NCI-H510A treated with DMSO at 0.1 percent for 48 hours (cell line): ENCODE results near the gene PPIL6.

Experiments used
- DNase-seq: peaks from one replicate; lab custom pipeline; 2025; lab: John Stamatoyannopoulos, UW

Gene PPIL6

DNA sequence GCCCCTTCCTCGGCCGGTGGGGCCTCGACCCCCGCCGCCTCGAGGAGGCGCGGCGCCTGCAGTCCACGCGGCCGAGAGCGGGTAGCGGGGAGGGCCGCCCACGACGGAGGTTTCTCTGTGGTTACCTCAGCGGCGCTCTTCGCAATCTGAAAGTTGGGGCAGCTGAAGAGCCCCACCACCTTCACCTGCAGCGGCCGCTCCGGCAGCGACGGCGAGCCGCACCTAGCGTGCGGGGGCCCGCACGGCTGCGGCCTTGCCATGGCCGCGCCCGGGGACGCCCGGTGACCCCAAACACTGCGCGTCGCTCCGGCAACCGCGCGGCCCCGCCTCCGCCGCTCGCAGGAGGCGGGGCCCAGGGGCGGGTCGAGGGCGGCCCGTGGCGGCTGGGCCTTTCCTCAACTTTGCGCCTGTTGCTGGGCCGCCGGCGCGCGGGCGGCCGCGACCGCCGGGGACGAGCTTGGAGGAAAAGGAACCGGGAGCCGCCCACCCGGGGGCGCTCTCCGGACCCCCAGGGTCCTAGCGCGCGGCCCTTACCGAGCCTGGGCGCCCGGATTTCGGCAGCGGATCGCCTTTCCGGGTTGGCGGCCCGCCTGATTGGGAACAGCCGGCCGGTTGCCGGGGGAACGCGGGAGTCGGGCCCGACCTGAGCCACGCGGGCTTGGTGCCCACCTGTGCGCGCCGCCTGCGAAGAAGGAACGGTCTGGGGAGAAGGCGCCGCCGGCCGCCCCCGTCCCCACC lies at the start of gene PPIL6, which contains the start of gene SMPD2:
TSS of gene PPIL6 (minus strand) at position 298 of the 738 bp plus-strand sequence. CDS start at position 260, 38 bp downstream.
TSS of gene SMPD2 (plus strand) at position 394 of the 738 bp plus-strand sequence. CDS start 398 bp downstream, outside the sequence.
- no peak for DNase-seq

DNA sequence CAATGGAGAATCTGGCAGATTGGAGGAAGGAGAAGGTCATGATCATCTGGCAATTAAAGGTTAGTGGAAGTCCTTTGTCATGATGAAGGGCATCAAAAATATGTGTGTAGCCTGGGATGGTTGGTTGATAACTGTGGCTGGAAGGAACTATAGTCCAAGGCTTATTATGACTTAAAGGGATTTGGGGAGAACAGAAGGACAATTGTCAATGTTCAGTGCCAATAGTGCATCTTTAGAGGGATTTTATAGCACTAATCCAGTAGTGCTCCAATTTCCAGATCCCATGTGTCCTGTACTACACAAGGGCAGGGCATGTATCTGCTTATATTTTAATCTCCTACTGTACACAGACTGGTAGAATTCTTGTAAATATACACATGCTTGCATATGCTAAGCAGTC lies 47.6 kb upstream of the PPIL6 start:
- DNase-seq, result no peak

DNA sequence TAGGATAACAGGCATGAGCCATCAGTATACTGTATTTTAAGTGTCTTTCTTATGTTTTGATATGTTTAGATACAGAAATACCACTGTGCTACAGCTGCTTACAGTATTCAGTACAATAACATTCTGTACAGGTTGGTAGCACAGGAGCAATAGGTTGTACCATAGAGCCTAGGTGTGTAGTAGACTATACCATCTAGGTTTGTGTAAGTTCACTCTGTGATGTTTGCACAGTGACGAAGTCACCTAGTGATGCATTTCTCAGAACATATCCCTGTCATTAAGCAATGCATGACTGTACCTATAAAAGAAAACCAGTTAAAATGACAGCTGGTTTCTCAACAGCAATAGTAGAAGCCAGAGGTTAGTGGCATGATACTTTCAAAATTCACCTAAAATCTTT lies 45.6 kb upstream of the PPIL6 start:
- DNase-seq, result no peak

DNA sequence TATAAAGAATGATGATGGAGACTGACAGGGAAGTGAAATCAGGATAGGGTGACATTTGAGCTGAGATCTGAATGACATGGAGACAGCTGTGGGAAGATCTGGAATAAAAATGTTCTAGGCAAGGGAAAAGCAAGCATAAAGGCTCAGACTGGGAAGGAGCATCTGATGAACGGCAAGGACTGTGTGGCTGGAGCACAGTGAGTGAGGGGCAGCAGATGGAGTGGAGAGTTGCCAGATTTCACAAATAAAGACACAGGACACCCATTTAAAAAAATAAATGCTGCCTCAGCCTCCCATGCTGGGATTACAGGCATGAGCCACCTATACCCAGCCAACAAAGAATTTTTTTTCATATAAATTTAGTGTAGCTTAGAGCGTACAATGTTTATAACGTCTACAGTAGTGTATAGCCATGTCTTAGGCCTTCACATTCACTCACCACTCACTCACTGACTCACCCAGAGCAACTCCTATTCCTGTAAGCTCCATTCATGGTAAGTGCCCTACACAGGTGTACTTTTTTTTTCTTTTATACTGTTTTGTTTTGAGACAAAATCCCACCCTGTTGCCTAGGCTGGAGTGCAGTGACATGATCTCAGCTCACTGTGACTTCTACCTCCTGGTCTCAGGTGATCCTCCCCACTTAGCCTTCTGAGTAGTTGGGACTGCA lies 45.0 kb upstream of the PPIL6 start:
- no peak for DNase-seq

DNA sequence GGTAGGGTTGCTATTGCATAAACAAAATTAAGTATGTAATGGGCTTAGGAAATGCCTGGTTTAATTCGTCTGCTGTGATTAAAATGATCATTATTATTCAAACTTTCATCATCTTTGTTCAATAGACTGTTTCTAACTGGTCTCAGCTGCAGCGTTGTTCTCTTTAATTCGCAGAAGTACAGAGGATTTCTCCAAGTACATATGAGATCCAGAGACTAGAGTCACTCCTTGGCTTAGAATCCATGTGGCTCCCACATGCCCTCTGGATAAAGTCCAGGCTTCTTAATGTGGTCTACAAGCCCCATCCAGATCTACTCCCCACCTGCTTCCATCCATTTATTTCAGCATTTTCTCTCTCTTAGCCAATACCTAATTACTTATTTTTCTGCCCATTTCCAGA lies 43.7 kb upstream of the PPIL6 start:
- DNase-seq, result no peak

DNA sequence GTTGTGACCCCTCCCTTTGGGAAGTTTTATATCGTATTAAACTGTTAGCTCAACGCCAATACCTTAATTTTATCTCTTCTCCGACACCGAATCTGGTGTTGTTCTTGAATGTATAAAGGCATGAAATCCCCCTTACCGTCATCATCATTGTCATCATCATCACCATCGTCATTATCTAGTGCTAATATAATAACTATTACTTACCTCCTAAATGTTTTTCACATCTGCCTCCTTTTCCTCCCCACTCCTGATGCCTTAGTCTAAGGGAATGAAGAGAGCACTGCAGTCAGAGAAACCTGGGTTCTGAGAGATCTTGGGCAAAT lies 43.3 kb upstream of the PPIL6 start:
- no peak for DNase-seq

DNA sequence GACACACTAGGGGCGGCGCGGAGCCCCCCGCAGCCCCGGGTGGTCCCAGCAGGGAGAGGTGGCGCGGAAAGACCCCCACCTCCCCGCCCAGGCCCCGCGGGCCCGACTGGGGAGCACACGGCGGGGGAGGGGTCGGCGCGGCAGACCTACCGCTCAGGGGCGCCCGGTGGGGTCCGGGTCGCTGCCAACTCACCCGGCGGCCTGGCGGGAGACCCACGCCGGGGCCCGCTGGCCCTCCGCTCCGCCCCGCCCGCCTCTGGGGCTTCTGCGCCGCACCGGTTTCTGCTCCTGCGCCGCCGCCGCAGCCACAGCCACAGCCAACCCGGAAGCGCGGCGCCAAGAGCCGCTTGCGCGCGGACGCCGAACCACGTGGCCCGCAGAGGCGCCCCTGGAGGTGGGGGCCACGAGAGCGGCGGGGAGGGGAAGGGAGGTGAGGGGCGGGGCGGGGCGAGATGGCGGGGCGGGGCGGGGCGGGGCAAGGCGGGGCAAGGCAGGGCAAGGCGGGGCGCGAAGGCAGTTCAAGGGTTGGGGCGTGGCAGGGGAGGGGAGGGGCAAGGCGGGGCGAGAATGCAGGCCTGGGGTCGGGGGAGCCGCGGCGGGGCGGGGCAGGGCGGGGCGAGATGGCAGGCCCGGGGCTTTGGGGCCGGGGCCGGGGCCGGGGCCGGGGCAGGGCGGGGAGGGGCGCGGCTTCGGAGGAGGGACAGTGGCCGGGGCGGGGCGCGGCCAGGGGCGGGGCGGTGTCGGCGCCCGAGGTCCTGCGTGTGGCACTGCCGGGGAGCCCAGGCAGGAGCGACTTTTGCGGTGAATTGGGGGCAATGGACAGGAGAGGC lies 42.7 kb upstream of the PPIL6 start, which contains the start of gene ZBTB24:
TSS of gene ZBTB24 (minus strand) at position 315 of the 830 bp plus-strand sequence. CDS start 1,193 bp downstream, outside the sequence.
- DNase-seq, result peak; percentile 36

DNA sequence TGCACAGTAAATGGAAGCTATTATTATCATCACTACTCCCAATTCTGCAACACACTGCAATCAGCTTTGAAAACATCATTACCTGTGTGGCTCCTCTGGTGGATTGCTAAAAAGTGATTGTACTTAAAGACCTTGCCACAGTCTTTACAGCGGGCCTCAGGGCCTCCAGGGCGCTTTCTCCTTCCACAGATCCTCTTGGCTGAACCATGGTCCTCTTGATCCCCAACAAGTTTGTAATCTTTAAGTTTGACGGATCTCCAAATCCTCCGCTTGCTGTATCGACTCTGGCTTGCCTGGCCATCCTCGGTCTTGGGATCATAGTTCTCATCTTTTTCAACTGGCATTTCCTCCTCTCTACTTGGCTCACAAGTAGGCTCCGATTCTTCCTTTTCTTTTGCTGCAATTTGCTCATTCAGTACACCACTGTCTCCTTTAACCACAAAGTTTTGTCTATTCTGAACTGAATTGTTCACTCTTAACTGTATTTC lies 40.6 kb upstream of the PPIL6 start:
- no peak for DNase-seq

DNA sequence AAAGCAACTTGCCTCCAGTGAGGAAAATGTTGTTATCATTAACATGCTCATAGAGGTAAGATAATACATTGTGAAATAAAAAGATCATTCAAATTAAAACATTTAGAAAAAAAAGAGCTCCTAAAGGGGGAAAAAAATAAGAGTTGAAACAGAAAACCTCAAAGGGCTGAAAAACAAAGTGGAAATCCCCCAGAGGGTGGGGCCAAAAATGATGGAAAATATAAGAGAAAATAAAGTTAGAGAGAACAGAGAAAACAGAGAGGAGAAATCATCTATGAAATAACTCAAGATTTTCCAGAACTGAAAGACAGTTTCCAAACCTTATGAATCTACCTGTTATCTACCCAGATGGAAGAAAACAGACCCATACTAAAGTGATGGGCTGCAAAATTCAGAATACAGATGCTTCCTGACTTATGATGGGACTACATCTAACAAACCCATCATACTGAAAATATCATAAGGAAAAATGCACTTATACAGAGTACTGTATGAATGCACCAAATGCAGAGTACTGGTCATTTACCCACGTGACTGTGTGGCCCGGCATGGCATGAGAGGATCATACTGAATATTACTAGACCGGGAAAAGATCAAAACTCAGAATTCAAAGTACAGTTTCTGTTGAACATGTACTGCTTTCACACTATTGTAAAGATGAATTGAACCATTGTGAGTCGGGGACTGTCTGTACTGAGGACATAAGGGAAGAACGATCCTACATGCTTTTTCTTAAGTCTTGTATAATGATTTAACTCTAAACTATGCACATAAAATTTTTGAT lies 38.6 kb upstream of the PPIL6 start:
- DNase-seq, result no peak

DNA sequence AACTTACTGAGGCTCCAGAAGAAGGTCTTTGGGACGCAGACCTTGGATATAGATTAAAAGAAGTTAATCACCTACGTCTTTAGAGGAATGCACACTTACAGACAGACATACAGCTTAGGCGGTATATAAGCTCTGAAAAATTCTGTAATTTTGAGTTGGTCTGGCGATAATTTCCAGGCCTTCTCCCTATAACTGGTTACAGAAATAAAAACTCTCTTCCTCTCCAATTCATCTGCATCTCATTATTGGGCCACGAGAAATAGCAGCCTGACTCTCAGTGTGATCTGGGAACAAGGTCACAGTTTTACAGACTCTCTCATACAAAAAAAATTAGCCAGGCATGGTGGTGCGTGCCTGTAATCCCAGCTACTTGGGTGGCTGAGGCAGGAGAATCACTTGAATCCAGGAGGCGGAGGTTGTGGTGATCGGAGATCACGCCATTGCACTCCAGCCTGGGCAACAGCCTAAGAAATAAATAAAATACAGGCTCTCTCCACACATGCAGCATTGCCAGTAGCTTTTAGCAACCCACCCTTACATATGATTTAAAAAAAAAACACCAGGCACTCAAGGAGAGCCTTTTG lies 37.9 kb upstream of the PPIL6 start:
- DNase-seq, result no peak

DNA sequence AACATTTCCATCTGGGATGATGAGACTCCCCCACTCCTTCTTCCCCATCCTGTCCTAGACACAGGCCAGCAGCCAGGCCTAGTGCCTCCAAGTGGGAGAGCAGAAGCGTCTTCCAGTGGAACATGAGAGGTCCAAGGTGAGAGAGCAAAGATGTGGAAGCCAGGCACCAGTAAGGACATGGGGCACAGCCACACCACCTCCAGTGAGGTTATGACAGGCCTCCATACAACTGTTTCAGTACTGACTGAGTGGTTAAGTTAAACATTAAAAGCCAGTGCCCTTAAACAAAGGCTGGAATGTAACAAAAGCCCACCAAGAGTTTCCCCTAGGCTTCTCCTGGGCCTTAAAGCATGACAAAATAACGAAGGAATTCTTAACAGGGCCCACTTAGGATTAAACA lies 37.3 kb upstream of the PPIL6 start:
- DNase-seq, result no peak

DNA sequence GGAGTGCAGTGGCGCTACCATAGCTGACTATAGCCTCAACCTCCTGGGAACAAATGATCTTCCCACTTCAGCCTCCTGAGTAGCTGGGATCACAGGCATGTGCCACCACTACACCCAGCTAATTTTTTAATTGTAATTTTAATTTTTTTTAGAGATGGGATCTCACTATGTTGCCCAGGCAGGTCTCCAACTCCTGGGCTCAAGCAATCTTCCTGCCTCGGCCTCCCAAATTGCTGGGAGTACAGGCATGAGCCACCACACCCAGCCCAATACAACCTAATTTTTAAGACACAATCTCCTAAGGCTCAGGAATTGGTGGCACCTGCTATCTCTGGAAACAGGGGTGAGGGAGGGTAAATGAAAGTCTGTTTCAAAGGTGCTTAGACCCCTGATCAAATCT lies 36.8 kb upstream of the PPIL6 start:
- DNase-seq, result no peak

DNA sequence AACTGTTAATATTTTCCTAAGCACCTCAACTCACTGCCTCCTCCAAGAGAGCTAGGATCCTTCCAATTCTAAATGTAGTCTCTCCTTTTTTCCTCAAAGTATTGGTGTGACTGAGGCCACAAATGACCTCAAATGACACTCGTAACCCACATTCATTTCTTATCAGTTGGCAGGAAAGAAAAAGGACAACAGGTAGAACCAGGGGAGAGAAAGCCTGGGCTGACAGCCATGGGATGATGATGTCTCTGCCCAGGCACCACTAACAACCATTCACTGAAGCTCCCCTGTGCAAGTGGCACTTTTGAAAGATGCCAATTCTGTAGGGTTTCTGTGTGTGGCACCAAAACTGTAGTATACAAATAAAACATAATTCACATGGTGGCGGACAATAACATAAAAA lies 35.2 kb upstream of the PPIL6 start:
- no peak for DNase-seq

DNA sequence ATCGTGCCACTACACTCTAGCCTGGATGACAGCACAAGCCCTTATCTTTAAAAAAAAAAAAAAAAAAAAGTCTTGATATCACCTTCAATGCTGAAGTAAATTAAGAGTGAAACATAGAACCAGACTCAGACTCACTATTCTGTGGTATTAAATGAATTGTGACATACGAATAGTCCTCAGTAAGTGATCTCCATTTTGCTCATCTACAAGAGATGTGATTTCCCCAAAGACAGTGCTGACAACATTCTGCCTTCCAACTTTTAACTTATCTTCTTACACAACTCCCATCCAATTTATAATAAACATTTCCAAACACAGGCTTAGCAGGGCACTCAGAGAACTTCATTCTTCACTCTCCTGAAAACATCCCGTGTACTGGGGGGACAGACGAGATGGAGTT lies 34.6 kb upstream of the PPIL6 start:
- no peak for DNase-seq

DNA sequence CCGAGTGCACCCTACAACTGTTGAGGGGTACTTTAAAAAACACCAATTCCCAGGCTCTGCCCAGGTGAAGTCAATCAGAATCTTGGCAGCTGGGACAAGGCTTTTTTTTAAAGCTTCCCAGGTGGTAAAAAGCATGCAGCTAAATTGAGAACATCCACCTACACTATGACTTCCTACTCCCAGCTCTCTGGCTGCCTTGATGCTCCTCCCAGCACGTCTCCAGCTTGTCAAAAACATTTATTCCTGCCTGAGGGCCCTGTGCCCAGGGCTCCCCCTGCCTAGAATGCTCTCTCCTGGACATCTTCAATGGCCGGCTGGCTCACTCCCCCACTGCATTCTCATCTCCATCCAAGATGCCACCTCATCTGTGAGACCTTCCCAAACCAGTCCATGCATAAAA lies 32.7 kb upstream of the PPIL6 start:
- DNase-seq, result no peak

DNA sequence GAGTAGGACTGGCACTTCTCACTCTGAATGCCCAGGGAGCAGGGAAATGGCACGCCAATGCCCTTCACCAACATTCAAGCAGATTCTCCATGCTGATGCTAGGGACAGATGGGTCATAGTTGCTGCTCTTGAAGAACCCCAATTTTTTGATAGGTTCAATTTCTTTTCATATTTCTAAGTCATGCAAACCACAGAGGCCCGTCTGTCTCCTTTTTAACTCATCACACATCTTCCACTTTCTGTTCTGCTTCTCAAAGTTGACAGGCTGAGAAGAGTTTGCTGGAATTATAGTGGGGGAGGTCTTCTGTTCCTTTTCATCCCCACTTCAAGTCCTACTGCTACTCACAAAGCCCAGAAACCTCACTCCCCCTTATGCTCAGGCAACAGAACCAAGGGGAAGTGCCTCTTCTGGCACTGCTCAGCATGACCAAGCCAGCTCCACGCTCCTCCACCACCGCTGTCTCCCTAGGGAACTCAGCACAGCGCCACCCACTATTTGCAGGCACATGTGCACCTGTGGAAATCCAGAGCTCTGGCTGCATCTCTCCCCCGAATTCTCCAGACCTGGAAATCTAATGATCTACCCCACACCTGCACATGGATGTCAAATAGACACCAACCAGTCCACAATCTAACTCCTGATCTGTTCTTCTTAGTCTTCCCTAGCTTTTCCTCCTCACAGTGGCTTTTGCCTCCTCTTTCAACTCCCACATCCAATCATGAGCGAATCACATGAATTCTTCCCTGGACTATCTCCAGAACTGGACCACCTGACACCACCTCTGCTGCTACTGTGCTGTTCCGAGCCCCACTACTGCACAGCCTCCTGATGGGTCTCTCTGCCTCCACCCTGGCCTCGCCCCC lies 31.9 kb upstream of the PPIL6 start:
- no peak for DNase-seq

DNA sequence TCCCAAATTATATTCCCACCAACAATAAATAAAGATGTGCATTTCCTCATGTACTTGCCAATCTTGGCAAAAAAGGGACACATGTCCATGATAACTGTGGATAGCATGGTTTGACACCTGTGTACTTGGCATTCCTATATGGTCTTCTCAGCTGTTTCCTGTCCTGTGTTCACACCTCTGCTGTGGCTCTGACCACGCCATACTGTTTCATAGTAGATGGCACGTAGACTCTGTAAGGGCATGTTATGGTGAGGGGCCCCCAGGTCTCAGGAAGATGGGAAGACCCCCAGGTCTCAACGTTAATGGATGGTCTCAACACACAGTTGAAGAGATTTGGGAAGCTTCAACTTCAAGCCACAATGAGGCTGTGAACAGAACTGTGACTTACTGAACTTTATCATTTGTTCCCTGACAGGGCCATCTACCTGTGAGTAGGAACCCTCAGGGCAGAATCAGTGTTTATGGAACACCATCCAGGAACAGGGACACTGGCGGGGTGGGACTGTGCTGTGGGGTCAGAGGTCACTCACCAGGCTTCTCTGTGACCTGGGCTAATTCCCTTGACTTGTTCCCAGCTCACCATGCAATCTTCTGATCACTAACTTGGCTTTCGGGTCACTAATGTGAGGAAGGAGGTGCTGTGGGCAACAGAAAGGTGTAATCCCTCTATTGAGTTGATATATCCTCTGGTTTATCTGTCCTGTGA lies 30.8 kb upstream of the PPIL6 start:
- no peak for DNase-seq

DNA sequence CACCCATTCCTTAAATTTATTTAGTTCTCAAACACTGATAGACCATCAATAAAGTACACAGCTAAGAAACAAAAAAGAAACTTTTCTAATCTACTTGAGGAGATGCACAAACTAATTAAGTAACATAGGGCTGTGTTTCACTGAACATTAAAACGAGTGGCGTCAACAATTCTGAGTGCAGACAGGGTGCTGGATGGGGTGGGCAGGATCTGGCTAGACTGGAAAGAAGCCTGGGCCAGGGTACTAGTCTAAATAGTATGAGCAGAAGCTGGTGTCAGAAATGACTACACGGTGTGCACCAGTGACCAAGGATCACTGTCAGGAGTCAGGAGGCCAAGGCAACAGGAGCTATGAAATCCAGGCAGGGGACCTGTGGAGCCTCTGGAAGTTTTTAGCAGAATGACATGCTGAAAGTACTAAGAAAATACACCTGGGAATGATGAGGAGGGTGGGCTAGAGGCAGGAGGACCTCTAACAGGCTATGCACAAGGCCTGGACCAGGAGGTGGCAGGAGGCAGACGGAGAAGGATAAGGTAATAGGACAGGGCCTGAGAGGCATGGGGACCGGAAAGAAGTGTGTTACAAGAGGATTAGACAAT lies 29.3 kb upstream of the PPIL6 start:
- DNase-seq, result no peak

DNA sequence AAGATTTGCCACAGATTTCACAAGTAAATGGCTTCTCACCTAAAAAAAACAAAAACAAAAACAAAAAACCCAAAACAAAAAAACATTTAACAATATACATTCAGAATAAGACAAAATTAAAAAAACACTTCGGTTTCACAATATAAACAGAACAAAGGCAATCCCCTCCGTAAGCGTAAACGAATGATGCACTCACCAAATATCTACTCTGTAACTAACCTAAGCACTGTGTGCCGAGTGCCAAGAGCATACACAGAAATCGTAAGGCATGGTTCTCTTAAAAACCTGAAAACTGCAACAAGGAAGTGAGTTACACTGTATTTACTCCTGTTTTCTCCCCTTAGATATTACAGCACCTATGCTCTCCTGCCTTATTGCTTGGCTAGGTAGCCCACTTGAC lies 27.3 kb upstream of the PPIL6 start:
- DNase-seq, result no peak
